Measurements from ENCODE around the gene LRIG1. TPM values are rescaled to one million over a fixed set of nuclear protein-coding genes. Genes with fewer than 3 reads are reported as not detected.

The LRIG1 gene
- total RNA-seq, 1 donor from 2014 or later: 10.9 TPM

DNA sequence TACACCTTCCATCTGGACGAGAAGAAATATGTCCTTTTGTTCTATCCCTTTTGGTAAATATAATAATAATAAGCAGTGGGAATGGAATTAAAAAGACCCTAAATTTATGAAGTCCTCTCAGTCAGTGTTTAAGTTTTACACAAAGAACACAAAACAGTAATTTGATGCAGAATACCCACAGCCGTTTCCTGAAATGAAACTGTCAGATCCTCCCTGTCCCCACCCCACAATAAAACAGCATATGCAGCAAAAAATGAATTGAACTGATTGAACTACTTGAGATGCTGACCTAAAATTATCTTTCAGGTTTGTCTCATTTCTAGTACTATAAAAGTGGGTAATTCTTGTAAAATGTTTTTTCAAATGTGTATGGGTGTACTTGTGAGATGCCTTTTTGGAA is 2.2 kb upstream of the LRIG1 start:
- ATAC-seq: no peak

DNA sequence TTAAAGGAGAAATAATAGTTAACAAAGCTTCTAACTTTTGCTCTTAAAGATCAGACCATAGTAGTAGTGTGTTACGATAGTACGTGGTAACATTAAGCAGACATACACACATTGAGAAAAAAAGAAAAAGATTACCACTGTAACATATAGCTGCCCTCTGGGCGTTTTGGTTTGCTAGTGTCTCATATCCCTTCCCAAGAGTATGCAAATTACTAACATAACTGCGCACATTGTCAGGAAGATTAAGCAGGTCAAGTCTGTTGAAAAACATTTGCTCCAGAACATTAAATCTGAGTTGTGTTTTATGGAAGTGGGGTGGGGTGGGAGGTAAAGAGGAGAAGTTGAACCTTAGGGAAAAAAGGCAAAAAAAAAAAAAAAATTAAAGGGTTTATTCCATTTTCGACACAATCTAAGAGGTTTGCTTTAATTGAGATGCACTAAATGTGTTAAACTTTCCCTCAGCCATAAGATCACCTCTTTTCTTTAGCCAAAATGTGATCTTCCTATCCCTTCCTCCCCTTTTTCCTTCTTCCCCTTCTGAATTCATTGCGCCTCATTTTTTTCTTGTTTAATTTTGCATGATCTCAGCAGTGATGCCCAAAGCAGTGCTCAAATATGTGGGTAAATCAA is 1.5 kb upstream of the LRIG1 start:
- ATAC-seq: no peak

DNA sequence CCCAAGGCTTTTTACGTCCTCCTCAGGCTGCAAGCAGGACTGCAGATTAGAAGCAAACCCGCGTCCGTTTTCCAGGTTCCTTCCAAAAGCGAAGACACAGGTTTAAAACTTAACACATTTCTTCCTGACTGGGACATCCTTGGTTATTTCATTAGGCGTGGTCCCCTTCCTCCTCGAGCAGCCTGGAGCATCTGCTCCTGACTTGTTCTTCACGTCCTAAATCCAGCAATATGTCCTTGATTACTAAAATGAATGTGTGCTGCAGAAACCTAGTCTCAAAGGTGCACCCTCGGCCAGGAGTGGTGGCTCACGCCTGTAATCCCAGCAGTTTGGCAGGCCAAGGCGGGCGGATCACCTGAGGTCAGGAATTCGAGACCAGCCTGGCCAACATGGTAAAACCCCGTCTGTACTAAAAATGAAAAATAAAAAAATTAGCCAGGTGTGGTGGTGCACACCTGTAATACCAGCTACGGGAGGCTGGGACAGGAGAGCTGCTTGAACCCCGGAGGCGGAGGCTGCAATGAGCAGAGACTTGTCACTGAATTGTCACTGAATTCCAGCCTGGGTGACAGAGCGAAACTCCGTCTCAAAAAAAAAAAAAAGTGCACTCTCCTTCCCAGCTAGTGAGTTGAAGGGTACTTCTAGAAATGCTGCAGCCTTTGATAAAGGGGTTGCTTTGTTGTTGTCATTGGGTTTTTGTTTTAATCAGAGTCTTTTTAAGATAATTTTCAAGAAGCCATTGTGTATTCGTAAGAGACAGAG is 842 bp upstream of the LRIG1 start:
- ATAC-seq: no peak

- ATAC-seq: peak; percentile 2
Measured at GRCh38 chr3:66499881-66500575, 794 bp downstream of the LRIG1 start.

DNA sequence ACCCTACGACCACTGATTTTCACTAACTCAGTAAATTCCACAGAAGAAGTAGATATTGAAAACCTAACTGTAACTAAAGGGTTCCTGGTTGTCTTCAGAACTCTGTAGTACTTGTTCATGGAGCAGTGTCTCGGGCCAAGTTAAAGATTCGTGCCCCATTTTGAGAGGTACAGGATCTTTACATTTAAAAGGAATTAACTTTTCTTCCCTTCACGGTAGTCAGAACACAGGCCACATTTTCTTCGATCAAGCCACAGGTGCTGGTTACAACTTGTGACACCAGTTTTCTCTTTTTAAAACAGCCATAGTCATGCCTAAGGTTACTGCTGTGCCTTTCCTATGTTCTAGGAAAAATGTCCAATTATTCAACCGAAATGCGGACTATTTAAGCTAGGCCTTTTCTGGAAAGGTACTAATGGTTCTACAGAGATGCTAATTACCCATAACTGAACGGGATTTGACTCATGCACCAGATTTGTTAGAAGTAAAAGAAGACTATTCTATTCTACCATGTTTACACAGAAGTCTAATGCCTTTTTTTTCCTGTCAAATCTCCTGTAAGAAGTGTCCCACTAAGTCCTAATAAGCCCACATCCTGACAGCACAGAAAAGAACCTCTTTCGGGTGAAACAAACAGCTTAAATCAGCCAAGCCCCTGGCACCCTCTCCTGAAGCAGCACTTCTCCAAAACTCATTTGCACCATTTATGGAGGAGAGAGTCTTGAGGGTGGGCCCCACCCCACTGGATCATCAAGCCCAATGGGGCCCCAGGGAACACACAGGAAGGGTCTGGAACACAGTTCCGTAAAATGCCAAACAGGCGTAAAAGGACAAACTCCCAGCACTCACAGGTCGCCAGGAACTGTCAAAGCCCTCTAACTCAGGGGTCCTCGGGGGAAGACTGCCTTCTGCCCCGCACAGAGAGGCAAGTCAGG is 1.9 kb downstream of the LRIG1 start:
- no peak for ATAC-seq

- ATAC-seq: no peak
Measured at GRCh38 chr3:66497985-66498671, 2.7 kb downstream of the LRIG1 start.

DNA sequence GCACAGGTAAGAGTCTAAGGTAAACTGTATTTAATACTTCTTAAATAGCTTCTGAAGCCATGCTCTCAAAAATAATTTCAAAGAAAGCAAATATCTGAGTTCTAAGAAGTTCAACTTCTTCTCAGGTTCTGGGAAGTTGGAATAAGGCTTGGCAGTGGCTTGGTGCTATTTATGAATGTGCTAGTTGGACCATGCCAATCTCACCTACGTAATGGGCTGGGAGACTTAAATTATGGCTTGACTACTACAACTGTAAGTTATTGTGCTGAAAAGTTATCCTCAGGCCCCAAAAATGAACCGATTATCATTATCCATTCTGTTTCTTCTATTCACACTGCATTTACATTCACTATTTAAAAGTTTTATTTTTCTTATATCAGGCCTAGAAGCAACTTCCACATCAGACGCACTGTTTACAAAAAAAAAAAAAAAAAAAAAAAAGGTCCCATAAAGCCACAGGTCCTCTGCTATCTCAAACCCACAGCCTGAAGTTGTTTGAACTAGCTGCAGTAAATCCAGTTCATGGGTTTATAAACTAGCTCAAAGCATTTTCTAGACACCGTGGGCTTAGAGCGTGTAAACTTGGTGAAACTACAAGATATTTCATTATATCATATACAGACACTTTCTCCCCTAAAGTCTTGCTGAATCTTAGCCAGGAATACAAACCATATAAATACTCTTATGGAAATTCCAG is 3.4 kb downstream of the LRIG1 start:
- no peak for ATAC-seq

DNA sequence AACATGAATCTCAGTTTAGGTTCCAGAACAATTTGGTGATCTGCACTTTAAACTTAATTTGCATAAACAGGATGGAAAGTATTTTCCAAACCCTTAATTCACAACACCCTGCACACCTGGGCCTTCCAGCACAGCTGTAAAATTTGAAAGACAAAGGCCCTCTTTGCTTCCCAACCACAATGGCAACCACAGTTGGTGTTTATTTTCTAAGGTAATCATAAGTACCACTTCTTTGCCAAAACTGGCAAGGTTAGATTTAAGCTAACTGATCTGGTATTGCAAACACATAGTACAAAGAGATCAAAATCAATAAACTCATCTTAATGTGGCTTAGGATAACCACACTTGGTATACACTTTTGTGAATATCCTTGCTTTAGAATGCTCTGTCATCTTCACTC is 4.1 kb downstream of the LRIG1 start:
- no peak for ATAC-seq

DNA sequence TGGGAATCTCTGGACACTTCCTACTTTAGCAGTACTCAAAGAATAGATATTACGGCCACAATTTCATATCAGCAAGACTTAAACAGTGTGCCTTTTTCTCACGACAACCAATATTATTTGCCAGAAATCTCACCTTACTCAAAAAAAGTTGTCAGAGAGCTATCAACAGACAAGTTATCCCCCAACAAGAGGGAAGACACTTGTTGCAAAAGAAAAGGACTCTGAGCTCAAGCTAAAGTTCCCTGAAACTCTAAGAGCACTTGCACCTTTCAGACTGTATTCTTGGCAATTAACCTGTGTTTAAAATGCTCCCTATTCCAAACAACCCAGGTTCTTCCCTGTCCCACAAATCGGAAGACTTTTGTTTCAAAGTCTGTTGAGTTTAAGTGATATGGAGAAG is 4.5 kb downstream of the LRIG1 start:
- no peak for ATAC-seq

- no peak for ATAC-seq
Measured at GRCh38 chr3:66495668-66496045, 5.2 kb downstream of the LRIG1 start.

DNA sequence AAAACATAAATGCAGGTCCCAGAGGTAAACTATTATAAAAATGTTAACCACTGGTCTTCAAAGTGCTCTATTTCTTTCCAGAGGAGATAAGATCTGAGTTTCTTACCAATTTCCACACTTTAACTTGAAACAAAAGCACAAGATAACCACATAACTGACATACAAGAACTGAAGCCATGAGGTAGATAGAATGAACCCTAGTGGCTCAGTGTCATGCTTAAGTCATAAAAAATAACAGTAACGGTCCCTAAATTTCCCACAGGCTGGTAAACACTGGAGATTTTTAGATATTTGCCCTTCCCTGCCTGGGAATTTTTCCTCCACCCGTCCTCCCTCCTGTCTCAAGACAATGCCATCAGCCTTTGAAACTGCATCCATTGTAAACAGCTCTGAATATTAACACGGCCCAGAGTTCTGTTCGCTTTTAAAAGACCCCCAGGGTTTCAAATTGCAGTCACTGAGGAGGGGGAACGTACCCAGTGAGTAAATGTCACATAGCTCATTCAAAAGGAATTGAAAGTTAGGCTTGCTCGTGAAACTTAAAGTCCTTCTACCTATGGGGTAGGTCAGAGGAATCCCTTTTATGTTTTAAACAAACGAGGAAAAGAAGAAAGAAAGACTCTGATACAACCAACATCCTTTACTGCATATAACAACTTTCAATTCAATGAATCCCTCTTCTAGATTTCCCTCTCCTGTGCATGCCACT is 5.7 kb downstream of the LRIG1 start:
- ATAC-seq: no peak

- ATAC-seq: no peak
Measured at GRCh38 chr3:66493458-66494099, 7.2 kb downstream of the LRIG1 start.

DNA sequence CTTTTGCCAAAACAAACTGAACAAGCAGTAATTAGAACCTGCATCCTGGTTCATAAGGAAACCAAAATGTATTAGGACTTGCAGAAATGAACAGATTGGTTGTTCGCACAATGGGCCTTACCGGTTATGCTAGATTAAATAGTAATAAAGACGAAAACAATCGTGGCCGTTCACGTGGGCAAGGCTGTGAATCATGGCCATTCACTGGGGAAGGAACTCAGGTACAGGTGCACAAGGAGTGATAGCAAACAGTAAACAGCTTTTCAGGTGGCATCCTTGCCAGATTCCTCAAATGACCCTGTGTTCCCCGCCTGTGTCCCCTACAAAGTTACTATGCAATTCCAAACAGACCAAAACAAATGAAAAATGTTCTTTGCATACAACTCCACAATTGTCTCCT is 8.2 kb downstream of the LRIG1 start:
- peak; percentile 86 for ATAC-seq

GRCh38 chr3:66492071-66492470 is 8.8 kb downstream of the LRIG1 start:
- ATAC-seq: no peak

GRCh38 chr3:66490984-66491383 is 9.8 kb downstream of the LRIG1 start:
- no peak for ATAC-seq

GRCh38 chr3:66490214-66490613 is 10.6 kb downstream of the LRIG1 start:
- ATAC-seq: no peak

GRCh38 chr3:66489581-66489980 is 11.2 kb downstream of the LRIG1 start:
- ATAC-seq: no peak

DNA sequence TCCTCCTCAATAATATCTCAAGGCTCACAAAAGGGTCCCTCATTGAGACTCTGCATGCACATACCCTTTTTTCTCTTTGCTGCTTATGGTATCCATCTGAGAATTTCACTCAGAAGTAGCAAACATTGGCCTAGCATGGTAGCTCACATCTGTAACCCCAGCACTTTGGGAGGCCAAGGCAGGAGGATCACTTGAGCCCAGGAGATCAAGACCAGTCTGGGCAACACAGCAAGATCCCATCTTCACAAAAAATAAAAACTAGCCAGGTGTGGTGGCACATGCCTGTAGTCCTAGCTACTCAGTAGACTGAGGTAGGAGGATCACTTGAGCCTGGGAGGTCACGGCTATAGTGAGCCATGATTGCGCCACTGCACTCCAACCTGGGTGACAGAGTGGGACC is 11.7 kb downstream of the LRIG1 start:
- no peak for ATAC-seq

- no peak for ATAC-seq
Measured at GRCh38 chr3:66488492-66488891, 12.3 kb downstream of the LRIG1 start.

GRCh38 chr3:66487465-66487864 is 13.4 kb downstream of the LRIG1 start:
- ATAC-seq: no peak
